GM12864 (cell line): ENCODE results near the gene MYLK.

Source experiments
- DNase-seq: peaks from one replicate; pipeline ENCODE4 v3.0.0-alpha.2; 2011; ENCODE audit warnings: low read depth
- H3K4me3 ChIP-seq: 2 replicates; pipeline ENCODE4 v1.5.1; 2011; ENCODE audit warnings: mild to moderate bottlenecking, low read depth, low read length, control low read depth
- TF ChIP-seq, protein P1 (sequence below): IDR thresholded peaks from 2 replicates; pipeline ENCODE4 v1.5.1; 2011; ENCODE audit warnings: low read depth, mild to moderate bottlenecking, moderate library complexity, low read length, control low read depth, inconsistent platforms; ENCODE audit errors: missing control alignments

The MYLK gene

DNA sequence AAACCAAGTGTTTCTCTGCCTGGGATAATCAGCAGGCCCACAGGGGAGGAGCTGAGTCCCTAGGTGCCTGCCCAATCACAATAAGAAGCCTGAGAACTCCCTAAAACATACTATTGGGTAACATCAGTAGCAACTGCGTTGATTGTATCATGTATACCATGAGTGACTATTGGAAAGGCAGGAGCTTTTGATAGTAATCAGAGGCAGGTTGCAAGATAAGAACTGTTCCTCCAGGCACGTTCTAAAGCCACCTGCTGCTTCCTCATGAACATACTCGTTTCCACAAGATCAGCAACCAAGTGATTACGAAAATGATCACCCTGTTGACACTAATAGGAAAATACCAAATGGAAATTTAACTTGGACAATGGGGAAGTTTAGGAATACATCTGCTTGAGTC, 6.7 kb downstream of the MYLK start:
- no peak overlapping the region for H3K4me3 ChIP-seq
- DNase-seq, result no peak
- TF ChIP-seq, protein P1, sequence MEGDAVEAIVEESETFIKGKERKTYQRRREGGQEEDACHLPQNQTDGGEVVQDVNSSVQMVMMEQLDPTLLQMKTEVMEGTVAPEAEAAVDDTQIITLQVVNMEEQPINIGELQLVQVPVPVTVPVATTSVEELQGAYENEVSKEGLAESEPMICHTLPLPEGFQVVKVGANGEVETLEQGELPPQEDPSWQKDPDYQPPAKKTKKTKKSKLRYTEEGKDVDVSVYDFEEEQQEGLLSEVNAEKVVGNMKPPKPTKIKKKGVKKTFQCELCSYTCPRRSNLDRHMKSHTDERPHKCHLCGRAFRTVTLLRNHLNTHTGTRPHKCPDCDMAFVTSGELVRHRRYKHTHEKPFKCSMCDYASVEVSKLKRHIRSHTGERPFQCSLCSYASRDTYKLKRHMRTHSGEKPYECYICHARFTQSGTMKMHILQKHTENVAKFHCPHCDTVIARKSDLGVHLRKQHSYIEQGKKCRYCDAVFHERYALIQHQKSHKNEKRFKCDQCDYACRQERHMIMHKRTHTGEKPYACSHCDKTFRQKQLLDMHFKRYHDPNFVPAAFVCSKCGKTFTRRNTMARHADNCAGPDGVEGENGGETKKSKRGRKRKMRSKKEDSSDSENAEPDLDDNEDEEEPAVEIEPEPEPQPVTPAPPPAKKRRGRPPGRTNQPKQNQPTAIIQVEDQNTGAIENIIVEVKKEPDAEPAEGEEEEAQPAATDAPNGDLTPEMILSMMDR, result no peak

DNA sequence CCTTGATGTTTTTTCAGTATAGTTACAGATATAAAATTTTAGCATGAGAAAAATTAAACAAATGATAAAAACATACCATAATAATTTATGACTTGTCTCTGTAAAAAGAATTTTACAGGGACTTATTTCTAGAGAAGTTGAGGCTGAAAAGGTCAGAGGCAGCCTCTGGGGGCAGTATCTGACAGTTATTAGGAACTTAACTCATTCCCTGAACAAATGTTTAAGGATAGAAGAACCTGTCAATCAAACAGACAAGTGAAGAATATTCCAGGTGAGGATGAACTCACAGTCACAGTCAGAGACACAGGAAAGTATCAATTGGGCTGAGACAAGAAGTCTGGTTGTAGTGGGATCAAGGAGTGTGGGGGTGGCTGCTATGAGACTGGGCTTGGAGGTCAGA, 7.3 kb downstream of the MYLK start:
- TF ChIP-seq, protein P1, result peak; percentile 35
- no peak for DNase-seq
- no peak overlapping the region for H3K4me3 ChIP-seq

DNA sequence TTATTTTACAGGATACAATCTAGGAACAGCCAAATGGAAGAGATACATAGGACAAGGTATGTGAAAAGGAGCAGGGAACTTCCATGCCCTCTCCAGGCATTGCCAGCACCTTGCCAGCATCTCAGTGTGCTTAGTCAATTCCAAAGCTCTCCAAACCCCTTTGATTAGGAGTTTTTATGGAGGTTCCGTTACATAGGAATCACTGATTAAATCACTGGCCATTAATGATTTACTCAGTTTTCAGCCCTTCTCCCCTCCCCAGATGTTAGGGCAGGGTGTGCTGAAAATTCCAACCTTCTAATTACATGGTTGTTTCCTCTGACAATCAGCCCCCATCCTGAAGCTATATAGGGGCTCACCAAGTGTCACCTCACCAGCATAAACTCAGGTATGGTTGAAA, 11.5 kb downstream of the MYLK start:
- no peak for DNase-seq
- TF ChIP-seq, protein P1, result no peak

DNA sequence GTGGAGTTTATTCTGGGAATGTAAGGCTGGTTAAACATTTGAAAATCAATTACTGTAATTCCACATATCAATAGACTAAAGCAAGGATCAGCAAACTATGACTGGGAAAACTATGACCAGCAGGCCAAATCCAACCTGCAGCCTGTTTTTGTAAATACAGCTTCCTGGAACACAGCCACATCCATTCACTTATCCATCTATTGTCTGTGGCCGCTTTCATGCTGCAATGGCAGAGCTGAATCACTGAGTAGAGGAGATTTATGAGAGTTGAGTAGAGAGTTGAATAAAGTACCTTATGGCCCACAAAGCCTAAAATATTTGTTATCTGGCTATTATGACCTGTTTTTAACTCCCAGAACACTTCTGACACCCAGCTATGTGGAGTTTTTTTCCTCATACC, 12.2 kb downstream of the MYLK start:
- H3K4me3 ChIP-seq, result no peak overlapping the region
- TF ChIP-seq, protein P1, result no peak
- no peak for DNase-seq

More for the DNA sequence above, 11.5 kb downstream of the MYLK start:
- H3K4me3 ChIP-seq, result no peak overlapping the region

DNA sequence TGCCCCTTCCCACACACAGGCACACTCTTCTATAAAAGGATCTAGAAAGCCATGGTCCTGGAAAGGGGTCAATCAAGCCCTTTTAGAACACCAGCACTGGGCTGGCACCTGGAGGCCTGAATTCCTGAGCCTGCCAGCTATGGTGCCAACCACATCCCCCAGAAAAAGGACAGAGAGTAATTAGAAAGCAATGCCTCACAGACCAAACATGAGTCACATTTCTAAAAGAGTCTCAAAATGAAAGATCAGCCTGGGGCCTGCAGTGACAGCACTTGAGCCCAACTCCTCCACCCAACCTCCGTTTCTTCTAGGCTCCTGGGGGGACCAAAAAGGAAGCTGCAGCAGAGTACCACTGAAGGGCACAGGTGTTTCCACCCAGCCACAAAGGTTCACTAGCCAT, 14.1 kb downstream of the MYLK start:
- TF ChIP-seq, protein P1, result no peak
- H3K4me3 ChIP-seq, result no peak overlapping the region
- DNase-seq, result no peak

DNA sequence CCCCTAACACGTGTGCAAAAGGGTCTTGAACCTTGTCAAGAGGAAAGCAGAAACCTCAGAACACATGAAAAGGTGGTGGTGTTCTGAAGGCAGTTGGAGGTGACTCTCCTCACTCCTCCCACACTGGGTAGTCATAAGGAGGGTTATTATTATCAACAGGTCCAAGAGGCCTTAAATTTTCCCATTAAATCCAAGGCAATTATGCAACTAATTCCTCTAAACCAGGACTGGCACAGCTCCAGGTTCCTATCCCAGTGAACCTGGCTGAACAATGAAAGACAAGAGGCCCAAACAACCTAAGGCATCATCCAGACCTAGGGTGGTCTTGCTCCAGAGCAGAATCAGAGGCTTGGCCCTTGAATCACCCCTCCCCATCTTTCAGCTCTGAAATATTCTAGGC, 15.0 kb downstream of the MYLK start:
- no peak for DNase-seq
- TF ChIP-seq, protein P1, result no peak
- no peak overlapping the region for H3K4me3 ChIP-seq

DNA sequence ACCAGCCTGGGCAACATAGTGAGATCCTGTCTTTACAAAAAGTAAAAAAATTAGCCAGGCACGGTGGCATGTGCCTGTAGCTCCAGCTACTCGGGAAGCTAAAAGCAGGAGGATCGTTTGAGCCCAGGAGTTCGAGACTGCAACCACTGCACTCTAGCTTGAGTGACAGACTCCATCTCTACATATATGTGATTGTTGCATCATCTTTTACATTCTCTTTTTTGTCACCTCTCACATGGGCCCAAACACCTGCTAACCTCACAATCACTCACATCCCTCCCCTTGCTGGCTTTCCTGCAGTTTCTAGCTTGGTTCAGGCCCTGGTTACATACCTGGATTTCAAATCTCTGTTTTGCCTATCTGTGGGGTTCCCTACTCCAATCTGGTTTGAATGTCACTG, 19.4 kb downstream of the MYLK start:
- TF ChIP-seq, protein P1, result no peak
- no peak for DNase-seq
- H3K4me3 ChIP-seq, result no peak overlapping the region
